ENCODE results near the gene COL4A4.

The COL4A4 gene

GRCh38 chr2:226981791-226982326 is 182.1 kb downstream of the COL4A4 start:
- no peak for DNase-seq (ENCODE audit: low read depth in 2 of 2)

DNA sequence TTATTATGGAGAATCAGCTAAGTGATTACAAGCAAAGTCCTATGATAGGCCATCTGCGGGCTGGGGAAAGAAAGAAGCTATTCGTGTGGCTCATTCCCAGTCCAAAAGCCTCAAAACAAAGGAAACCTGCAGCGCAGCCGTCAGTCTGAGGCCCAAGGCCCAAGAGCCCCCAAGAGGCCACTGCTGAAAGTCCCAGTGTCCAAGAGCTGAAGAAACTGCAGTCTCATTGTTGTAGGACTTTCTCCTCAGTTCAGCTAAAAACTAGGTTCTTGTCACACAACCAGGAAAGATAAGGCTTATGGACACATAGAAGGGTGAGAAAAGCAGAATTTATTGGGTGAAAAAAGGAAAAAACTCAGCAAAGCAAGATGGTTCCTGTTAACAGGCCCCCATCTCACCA is 185.0 kb downstream of the COL4A4 start:
- DNase-seq (ENCODE audit: low read depth in 2 of 2), result no peak

- no peak for DNase-seq (ENCODE audit: low read depth in 2 of 2)
Observed at GRCh38 chr2:226978300-226978699, 185.7 kb downstream of the COL4A4 start.

GRCh38 chr2:226977775-226978190 is 186.2 kb downstream of the COL4A4 start:
- no peak for DNase-seq (ENCODE audit: low read depth in 2 of 2)

GRCh38 chr2:226973816-226974215 is 190.2 kb downstream of the COL4A4 start:
- DNase-seq (ENCODE audit: low read depth in 2 of 2), result no peak

DNA sequence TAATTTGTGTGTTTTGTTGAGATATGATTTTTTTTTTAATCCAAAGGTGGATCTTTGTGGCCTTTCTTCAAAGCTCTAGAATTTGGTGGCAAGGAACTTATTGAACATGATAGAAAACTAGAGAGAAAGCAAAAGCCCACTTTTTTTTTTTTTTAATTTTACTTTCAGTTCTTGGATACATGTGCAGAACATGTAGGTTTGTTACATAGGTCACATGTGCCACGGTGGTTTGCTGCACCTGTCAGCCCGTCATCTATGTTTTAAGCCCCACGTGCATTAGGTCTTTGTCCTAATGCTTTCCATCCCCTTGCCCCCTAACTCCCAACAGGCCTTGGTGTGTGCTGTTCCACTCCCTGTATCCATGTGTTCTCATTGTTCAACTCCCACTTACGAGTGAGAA is 192.2 kb downstream of the COL4A4 start:
- no peak for DNase-seq (ENCODE audit: low read depth in 2 of 2)

- DNase-seq (ENCODE audit: low read depth in 2 of 2), result no peak
Observed at GRCh38 chr2:226971084-226971483, 192.9 kb downstream of the COL4A4 start.

DNA sequence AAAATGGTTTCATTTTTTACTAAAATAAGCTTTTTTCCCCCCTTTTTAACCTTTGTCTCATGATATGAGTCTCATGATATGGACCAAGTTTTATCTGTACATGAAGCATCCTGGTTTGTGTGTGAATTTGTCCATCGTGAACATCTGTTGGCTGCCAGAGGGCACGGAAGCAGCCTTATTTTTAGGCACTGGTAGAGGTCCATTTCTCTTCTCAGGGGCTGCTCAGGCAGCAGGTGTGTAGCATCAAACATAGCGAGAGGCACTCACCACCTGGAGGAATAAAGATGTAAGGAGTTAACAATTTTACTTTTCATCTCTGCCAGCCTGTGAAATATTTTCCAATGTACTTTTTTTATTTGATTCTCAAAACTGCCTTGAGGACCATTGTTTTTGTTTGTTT is 193.6 kb downstream of the COL4A4 start:
- DNase-seq (ENCODE audit: low read depth in 2 of 2), result no peak

DNA sequence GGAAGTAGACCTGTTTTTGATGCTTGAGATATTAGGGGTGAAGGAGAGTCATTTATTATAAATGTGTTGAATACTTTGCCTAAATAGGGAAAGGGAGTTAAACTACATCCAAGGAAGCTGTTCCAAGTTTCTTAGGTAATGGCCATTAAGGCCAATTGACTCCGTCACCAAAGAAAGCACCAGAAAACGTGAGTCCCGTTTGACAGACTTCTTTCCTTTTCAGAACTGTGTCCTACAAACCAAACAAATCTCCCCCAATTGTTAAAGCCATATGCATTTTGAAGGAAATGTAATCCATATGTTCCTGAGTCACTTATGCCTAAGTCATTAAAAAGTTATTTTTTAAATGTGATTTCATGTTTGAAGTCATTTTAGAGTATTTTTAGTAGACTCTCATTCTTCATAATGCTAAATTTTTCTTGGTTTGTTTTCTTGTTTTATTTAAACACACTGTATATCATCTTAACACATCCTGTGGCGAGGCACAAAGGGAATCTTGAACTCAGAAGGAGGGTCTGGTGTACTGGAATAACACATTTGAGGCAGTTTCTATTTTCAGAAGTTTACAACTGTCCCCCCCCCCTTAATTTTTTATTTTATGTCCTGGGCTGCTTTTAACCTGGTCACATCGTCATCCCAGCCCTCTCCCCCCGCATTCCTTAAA is 194.5 kb downstream of the COL4A4 start:
- no peak for DNase-seq (ENCODE audit: low read depth in 2 of 2)

DNA sequence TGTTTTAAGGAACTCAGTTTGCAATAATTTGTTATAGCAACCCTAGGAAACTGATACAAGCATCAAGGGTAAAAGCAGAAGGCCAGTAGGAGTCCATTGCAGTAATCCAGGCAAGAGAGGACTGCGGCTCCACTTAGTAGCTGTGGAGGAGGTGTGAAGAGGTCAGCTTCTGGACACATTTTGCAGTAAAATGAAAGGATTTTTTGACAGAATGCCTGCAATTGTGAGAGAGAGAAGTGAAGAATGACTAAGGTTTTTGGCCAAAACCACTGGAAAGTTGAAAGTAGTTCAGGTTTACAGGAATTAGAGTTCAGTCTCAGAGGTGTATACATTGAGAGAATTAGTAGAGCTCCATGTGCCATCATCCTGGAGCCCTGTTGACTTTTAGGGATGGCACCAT is 198.6 kb downstream of the COL4A4 start:
- no peak for DNase-seq (ENCODE audit: low read depth in 2 of 2)

DNA sequence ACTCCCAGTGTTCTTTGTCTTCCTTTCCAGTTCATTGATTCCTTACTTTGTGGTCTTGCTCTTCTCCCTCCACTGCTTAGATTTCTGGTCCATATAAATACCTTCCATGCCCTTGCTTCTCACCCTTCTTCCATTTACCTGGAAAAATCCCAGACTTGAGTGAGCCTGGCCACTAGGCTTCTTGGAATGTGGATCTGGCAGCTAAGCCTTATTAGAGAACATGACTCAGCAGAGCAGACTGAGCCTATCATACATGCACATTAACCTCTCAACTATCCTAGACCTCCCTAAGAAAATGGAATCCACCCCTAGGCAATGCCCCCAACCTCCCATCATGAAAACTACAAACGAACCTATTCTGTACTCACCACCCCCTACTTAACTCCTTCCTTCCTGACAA is 200.5 kb downstream of the COL4A4 start:
- no peak for DNase-seq (ENCODE audit: low read depth in 2 of 2)

GRCh38 chr2:226962176-226962773 is 201.7 kb downstream of the COL4A4 start:
- no peak for DNase-seq (ENCODE audit: low read depth in 2 of 2)

DNA sequence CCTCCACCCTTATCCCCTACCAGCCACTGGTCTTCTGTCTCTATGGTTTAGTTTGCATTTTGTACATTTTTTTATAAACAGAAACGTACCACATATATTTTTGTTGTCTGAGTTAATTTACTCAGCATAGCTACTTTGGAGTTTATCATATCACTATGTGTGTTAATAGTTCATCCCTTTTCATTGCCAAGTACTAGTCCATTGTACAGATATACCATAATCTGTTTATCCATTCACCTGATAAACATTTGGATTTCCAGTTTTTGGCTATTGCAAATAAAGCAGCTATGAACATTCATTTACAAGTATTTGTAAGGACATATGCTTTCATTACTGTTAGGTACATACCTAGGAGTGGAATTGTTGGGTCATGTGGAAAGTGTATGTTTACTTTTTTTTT is 204.6 kb downstream of the COL4A4 start:
- no peak for DNase-seq (ENCODE audit: low read depth in 2 of 2)

DNA sequence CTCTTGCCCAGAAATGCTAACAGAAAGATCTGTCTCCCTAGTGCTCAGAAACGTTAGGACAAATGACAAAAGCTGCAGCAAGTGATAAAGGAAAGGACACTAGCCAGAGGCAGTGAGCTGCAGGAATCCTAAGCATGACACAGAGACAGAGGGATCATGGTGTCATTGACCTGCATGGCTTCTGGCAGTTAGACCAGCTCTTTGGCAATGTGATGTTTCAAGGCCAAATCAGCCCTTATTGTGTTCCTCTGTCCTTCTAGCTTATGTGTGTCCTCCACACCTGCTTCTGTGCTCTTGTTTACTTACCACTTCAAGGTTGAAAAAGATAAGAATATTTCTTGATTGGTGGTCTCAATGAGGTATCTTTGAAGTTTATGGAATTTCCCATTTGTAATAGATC is 207.3 kb downstream of the COL4A4 start:
- no peak for DNase-seq (ENCODE audit: low read depth in 2 of 2)

GRCh38 chr2:226953826-226954225 is 210.2 kb downstream of the COL4A4 start:
- DNase-seq (ENCODE audit: low read depth in 2 of 2), result no peak

DNA sequence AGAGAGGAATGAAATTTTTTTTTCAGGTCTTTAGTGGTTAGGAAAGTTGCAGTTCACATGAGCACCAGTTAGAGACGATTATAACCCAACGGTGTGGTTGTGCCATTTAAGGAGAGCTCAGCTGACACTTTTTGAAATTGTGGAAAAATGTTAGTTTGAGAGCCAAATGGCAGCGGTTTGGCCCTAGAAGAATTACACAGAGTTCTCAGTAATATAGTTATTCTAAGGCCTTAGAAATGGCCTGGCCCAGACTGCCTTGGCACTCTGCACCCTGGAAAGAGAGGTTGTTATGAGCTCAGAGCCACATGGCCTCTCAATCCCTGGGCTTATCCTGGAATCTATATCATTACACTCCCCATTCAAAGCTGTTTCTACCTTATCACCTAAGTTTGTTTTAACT is 210.8 kb downstream of the COL4A4 start:
- no peak for DNase-seq (ENCODE audit: low read depth in 2 of 2)
